Neuronal stem cell (in vitro differentiated cells): Measurements from ENCODE around the gene GPRC6A. TPM values are rescaled to one million over a fixed set of nuclear protein-coding genes. Genes with fewer than 3 reads are reported as not detected.
A peak's percentile ranks its signal among the peaks of the same experiment; 100 is the strongest.

ENCODE experiments used
- DNase-seq: peaks from one replicate; pipeline ENCODE4 v3.0.0-alpha.2; 2013; ENCODE audit warnings: low spot score
- H2AFZ ChIP-seq: one replicate; pipeline ENCODE4 v1.6.1; 2013; ENCODE audit warnings: mild to moderate bottlenecking, low read length, inconsistent platforms
- H2AK5ac ChIP-seq: 2 replicates; pipeline ENCODE4 v1.6.1; 2013; ENCODE audit warnings: low read depth, mild to moderate bottlenecking, inconsistent platforms, low read length, moderate library complexity, mixed read lengths
- H2BK120ac ChIP-seq: 2 replicates; pipeline ENCODE4 v1.6.1; 2013; ENCODE audit warnings: low read depth, mild to moderate bottlenecking, inconsistent platforms, low read length, moderate library complexity, mixed read lengths
- H2BK12ac ChIP-seq: one replicate; pipeline ENCODE4 v1.6.1; 2013; ENCODE audit warnings: low read length, inconsistent platforms
- H2BK15ac ChIP-seq: 2 replicates; pipeline ENCODE4 v1.6.1; 2013; ENCODE audit warnings: mild to moderate bottlenecking, low read length, inconsistent platforms, mixed read lengths
- H2BK5ac ChIP-seq: one replicate; pipeline ENCODE4 v1.6.1; 2013; ENCODE audit warnings: inconsistent platforms, mild to moderate bottlenecking, low read length, moderate library complexity
- H3K14ac ChIP-seq: one replicate; pipeline ENCODE4 v1.6.1; 2013; ENCODE audit warnings: low read length, inconsistent platforms
- H3K18ac ChIP-seq: 2 replicates; pipeline ENCODE4 v1.6.1; 2013; ENCODE audit warnings: low read length, inconsistent platforms
- H3K23ac ChIP-seq: 2 replicates; pipeline ENCODE4 v1.6.1; 2013; ENCODE audit warnings: low read depth, mild to moderate bottlenecking, mixed read lengths, low read length, inconsistent platforms; ENCODE audit not compliant: poor library complexity
- H3K27ac ChIP-seq: replicated peaks from 3 replicates; pipeline ENCODE4 v1.5.1; 2013; ENCODE audit warnings: low read length, inconsistent platforms
- H3K27me3 ChIP-seq, 3 experiments: 2 replicates each; pipeline ENCODE4 v1.6.1; 2013; ENCODE audit warnings: low read length in 3 of 3, mild to moderate bottlenecking in 2 of 3, inconsistent platforms in 1 of 3, low read depth in 1 of 3, mixed read lengths in 1 of 3, moderate library complexity in 1 of 3; ENCODE audit not compliant: control insufficient read depth in 3 of 3, insufficient read depth in 3 of 3
- H3K36me3 ChIP-seq, 2 donors: replicated peaks in 1 of 2; 2 replicates each; pipeline ENCODE4 v1.6.1; 2013; ENCODE audit warnings: low read length in 2 of 2; ENCODE audit not compliant: control insufficient read depth in 2 of 2, insufficient read depth in 2 of 2
- H3K4ac ChIP-seq: 2 replicates; pipeline ENCODE4 v1.6.1; 2013; ENCODE audit warnings: inconsistent platforms, mild to moderate bottlenecking, low read length, moderate library complexity
- H3K4me1 ChIP-seq, 2 donors: 1 replicate in 1 of 2; 2 replicates in 1 of 2; pipeline ENCODE4 v1.6.1; 2013; ENCODE audit warnings: low read length in 2 of 2, low read depth in 1 of 2; ENCODE audit not compliant: control insufficient read depth in 2 of 2, insufficient read depth in 1 of 2
- H3K4me2 ChIP-seq: one replicate; pipeline ENCODE4 v1.6.1; 2013; ENCODE audit warnings: mild to moderate bottlenecking, low read length, inconsistent platforms; ENCODE audit not compliant: insufficient read depth, poor library complexity, severe bottlenecking
- H3K4me3 ChIP-seq, 2 donors: 2 replicates each; pipeline ENCODE4 v1.5.1; 2013; ENCODE audit warnings: low read length in 2 of 2, mild to moderate bottlenecking in 2 of 2, inconsistent platforms in 1 of 2, moderate library complexity in 1 of 2
- H3K79me1 ChIP-seq: one replicate; pipeline ENCODE4 v1.6.1; 2013; ENCODE audit warnings: low read depth, mild to moderate bottlenecking, inconsistent platforms, low read length, moderate library complexity
- H3K9ac ChIP-seq: one replicate; pipeline ENCODE4 v1.6.1; 2013; ENCODE audit warnings: mild to moderate bottlenecking, low read depth, low read length, inconsistent platforms; ENCODE audit not compliant: poor library complexity
- H3K9me3 ChIP-seq, 2 donors: replicated peaks in 1 of 2; 2 replicates each; pipeline versions ENCODE3 to v1.6.1; 2013; ENCODE audit warnings: low read length in 2 of 2, mild to moderate bottlenecking in 2 of 2, inconsistent platforms in 1 of 2, low read depth in 1 of 2, mixed read lengths in 1 of 2, moderate library complexity in 1 of 2; ENCODE audit not compliant: control insufficient read depth in 2 of 2, insufficient read depth in 1 of 2
- H4K8ac ChIP-seq: one replicate; pipeline ENCODE4 v1.6.1; 2013; ENCODE audit warnings: low read depth, mild to moderate bottlenecking, inconsistent platforms, low read length, moderate library complexity
- H4K91ac ChIP-seq: one replicate; pipeline ENCODE4 v1.6.1; 2013; ENCODE audit warnings: low read length, low read depth, mild to moderate bottlenecking, inconsistent platforms; ENCODE audit not compliant: poor library complexity
- WGBS, 2 donors: extraction: QIAGEN DNeasy Blood & Tissue Kit; methylation state at CpG; one replicate each; pipeline ENCODE4 v1.1.7; 2013; ENCODE audit warnings: missing lambda C conversion rate in 2 of 2, mixed read lengths in 1 of 2; ENCODE audit not compliant: insufficient read length in 2 of 2, insufficient replicate concordance in 1 of 2; ENCODE audit errors: extremely low coverage in 2 of 2; 5-methylcytosine and 5-hydroxymethylcytosine counted together
- polyA plus RNA-seq, 2 experiments: library from polyadenylated mRNA; stranded (reverse); fragments of 200-250 nt; gene quantifications; one replicate each; pipeline ENCODE4 v1.2.3, GENCODE V29; 2013

GPRC6A gene
- not detected for polyA plus RNA-seq (2013, experiment 1 of 2)
- 0.03 TPM for polyA plus RNA-seq (2013, experiment 2 of 2)

DNA sequence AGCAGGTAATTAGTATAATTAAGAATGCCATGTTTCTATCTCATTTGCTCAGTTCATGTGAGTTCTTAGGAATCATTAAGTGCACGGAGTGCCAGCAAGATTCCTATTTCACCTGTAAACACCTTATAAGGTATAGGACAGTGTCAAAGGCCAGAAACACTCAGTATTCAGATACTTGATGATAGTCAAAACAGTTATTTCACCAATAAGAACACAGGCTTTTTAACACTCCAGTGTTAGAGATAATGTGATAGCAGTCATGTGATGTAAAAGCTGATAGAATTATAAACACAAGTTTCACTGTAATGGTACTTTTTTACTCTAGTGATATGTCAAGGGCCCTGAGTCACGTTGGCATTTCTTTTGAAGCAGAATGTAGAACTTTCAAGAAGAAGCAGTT is at the start of gene GPRC6A:
Gene GPRC6A (minus strand): TSS at position 101 of the 400 bp plus-strand sequence. CDS start 70 bp downstream, at position 31.
- Histone ChIP-seq H3K9me3 (no peaks in the 10 kb centered on the region), H3K79me1 (no peaks in the 10 kb centered on the region), H3K4ac (no peak within 1 kb of the TSS), H4K8ac (no peak within 1 kb of the TSS), H2AFZ (no peak within 1 kb of the TSS), H4K91ac (no peak within 1 kb of the TSS), H3K18ac (no peak within 1 kb of the TSS), H3K27me3 (no peaks in the 10 kb centered on the region), H3K23ac (no peak within 1 kb of the TSS), H3K4me2 (no peak within 1 kb of the TSS), H2BK15ac (no peak within 1 kb of the TSS), H3K14ac (no peak within 1 kb of the TSS), H2BK120ac (no peak within 1 kb of the TSS), H3K4me1 (no peaks in the 10 kb centered on the region), H2BK5ac (no peak within 1 kb of the TSS), H2AK5ac (no peak within 1 kb of the TSS), H3K27ac (no peak within 1 kb of the TSS), H3K4me3 (no peak within 1 kb of the TSS), H3K36me3 (no peaks in the 10 kb centered on the region), H3K9ac (no peak within 1 kb of the TSS), H2BK12ac (no peak within 1 kb of the TSS)
- no CpG with 5 or more reads among the region's 2 CpGs for WGBS, 2 donors
- DNase-seq, result no peak

GRCh38 chr6:116877743-116878142 is 48.9 kb upstream of the GPRC6A start:
- H3K18ac ChIP-seq, result no peak overlapping the region
- no peak overlapping the region for H3K23ac ChIP-seq
- H3K27ac ChIP-seq, result no peak overlapping the region
- H3K4me1 ChIP-seq, result peaks cover 2 to 3% of the 10 kb centered on the region in 2 donors
- no peak overlapping the region for H3K14ac ChIP-seq
- no peaks in the 10 kb centered on the region for H3K79me1 ChIP-seq
- no peak for DNase-seq
- no peak overlapping the region for H2AK5ac ChIP-seq
- H4K8ac ChIP-seq, result no peak overlapping the region
- no peak overlapping the region for H3K4ac ChIP-seq
- no peak overlapping the region for H4K91ac ChIP-seq
- no peak overlapping the region for H2BK15ac ChIP-seq
- peaks cover 0 to 3% of the 10 kb centered on the region in 2 donors for H3K9me3 ChIP-seq
- H2AFZ ChIP-seq, result no peak overlapping the region
- no peak overlapping the region for H3K9ac ChIP-seq
- H3K27me3 ChIP-seq, result peaks cover 13 to 52% (median 29%) of the 10 kb centered on the region in 3 experiments
- H3K4me2 ChIP-seq, result no peak overlapping the region
- WGBS, 2 donors, result no CpG with 5 or more reads among the region's 10 CpGs
- H3K36me3 ChIP-seq, result no peaks in the 10 kb centered on the region
- no peak overlapping the region for H3K4me3 ChIP-seq
- H2BK12ac ChIP-seq, result no peak overlapping the region
- H2BK5ac ChIP-seq, result no peak overlapping the region
- H2BK120ac ChIP-seq, result no peak overlapping the region

DNA sequence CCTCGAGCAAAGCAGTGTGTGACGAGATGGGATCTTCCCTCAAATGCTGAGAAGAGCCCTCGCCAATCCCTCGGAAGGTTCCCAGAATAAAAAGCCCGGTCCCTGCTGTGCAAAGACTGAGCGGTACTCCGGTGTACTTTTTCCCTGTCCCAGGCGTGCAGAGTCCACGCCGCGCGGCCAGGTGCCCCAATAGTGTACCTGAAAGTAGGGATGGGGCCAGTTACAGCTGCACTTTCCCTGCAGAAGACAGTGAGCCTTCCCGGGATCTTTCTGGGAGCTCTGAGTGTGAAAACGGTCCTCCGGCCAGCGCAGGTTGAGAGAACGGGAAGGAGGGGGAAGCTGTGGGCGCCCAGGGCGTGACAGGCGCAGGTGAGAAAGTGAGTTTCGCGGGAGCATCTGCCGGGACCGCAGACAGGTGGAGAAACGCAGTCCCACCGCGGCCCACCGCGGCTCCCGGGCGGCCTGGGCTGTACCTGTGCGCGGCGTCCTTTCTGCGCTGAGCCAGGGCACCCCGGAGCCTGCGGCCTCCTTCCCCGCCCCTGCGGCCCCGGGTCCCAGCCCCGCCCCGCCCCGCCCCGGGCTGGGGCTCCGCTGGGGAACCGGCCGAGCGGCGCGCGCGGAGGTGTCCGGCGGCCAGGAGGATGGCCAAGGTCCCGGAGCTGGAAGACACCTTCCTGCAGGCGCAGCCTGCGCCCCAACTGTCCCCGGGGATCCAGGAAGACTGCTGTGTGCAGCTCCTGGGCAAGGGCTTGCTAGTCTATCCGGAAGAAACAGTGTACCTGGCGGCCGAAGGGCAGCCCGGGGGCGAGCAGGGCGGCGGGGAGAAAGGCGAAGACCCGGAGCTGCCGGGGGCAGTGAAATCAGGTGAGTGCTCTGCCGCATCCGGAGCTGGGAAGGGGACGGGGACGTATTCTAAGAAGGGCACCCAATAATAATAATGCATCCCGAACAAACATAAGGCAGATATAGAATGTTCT is 48.0 kb upstream of the GPRC6A start, which contains the start of gene RFX6:
Gene RFX6 (plus strand): TSS at position 608 of the 977 bp plus-strand sequence. CDS start 34 bp downstream, at position 642.
- peaks cover 0 to 3% of the 10 kb centered on the region in 2 donors for H3K9me3 ChIP-seq
- peak within 1 kb of the TSS in 1 of 2 donors; percentile 75 for H3K4me3 ChIP-seq
- H3K4ac ChIP-seq, result no peak within 1 kb of the TSS
- no peak for DNase-seq
- no peak within 1 kb of the TSS for H2AK5ac ChIP-seq
- H3K23ac ChIP-seq, result peak within 1 kb of the TSS; percentile 55
- no peak within 1 kb of the TSS for H3K9ac ChIP-seq
- H3K4me1 ChIP-seq, result peaks cover 2 to 3% of the 10 kb centered on the region in 2 donors
- no peak within 1 kb of the TSS for H4K91ac ChIP-seq
- no peak within 1 kb of the TSS for H2BK15ac ChIP-seq
- peaks cover 13 to 52% (median 29%) of the 10 kb centered on the region in 3 experiments for H3K27me3 ChIP-seq
- peak within 1 kb of the TSS; percentile 21 for H3K14ac ChIP-seq
- H3K4me2 ChIP-seq, result peak within 1 kb of the TSS; percentile 77
- no peak within 1 kb of the TSS for H4K8ac ChIP-seq
- H2BK120ac ChIP-seq, result no peak within 1 kb of the TSS
- H2AFZ ChIP-seq, result peak within 1 kb of the TSS; percentile 75
- H3K36me3 ChIP-seq, result no peaks in the 10 kb centered on the region
- H3K27ac ChIP-seq, result no peak within 1 kb of the TSS
- peak within 1 kb of the TSS; percentile 80 for H3K18ac ChIP-seq
- H2BK12ac ChIP-seq, result no peak within 1 kb of the TSS
- no CpG with 5 or more reads among the region's 73 CpGs for WGBS, 2 donors
- no peak within 1 kb of the TSS for H2BK5ac ChIP-seq
- no peaks in the 10 kb centered on the region for H3K79me1 ChIP-seq

DNA sequence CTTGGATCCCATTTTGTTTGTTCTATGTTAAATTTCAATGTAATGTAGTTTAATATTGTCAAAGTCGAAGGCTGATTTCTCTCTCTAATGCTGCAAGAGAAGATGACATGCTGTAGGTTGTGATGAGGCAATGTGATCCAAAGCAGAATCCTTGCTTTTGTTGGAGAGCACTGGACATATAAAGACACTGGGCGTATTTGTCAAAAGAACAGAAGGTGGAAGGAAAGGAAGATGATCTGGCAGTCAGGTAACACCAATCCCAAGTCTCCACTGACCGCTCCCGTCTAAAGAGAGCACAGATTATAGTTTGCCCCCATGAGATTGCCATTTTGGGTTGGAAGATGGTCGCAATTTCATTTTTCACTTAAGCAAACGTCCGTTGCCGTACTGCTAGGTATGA is 47.2 kb upstream of the GPRC6A start:
- Histone ChIP-seq H2AFZ (peak overlapping the region; percentile 75), H3K4ac (no peak overlapping the region), H3K4me3 (no peak overlapping the region), H2BK120ac (no peak overlapping the region), H3K23ac (no peak overlapping the region), H3K4me2 (peak overlapping the region; percentile 77), H2BK5ac (no peak overlapping the region), H4K91ac (no peak overlapping the region), H3K9ac (no peak overlapping the region), H3K9me3 (peaks cover 0 to 3% of the 10 kb centered on the region in 2 donors), H2BK15ac (no peak overlapping the region), H4K8ac (no peak overlapping the region), H3K36me3 (no peaks in the 10 kb centered on the region), H3K27me3 (peaks cover 13 to 52% (median 29%) of the 10 kb centered on the region in 3 experiments), H3K79me1 (no peaks in the 10 kb centered on the region), H3K4me1 (peaks cover 2 to 3% of the 10 kb centered on the region in 2 donors), H3K27ac (no peak overlapping the region), H3K14ac (no peak overlapping the region), H2BK12ac (no peak overlapping the region), H3K18ac (no peak overlapping the region), H2AK5ac (no peak overlapping the region)
- WGBS, 2 donors, result no CpG with 5 or more reads among the region's 8 CpGs
- no peak for DNase-seq
